Measurements from ENCODE around the gene DAAM1. TPM values are rescaled to one million over a fixed set of nuclear protein-coding genes. Genes with fewer than 3 reads are reported as not detected.

Gene DAAM1
- total RNA-seq, 1 experiment from 2014 or later: 13.3 TPM

- Histone ChIP-seq H3K9me3 (ENCODE audit: control insufficient read depth, insufficient read depth, low read depth, low read length) (no peaks in the 10 kb centered on the region), H3K27me3 (ENCODE audit: control insufficient read depth, insufficient read depth, low read length) (no peaks in the 10 kb centered on the region), H3K36me3 (ENCODE audit: control insufficient read depth, insufficient read depth, low read length) (no peaks in the 10 kb centered on the region), H3K4me1 (ENCODE audit: control insufficient read depth, insufficient read depth, low read length) (no peaks in the 10 kb centered on the region), H3K4me3 (ENCODE audit: low read depth in 2 of 2, low read length in 2 of 2) (no peak overlapping the region), H3K27ac (ENCODE audit: low read length) (no peak overlapping the region)
- in situ Hi-C loops (cut with HindIII; ENCODE audit: low pct_unique_long_range_greater_than_20kb, low sequenced_read_pairs): no loop called here
- TF ChIP-seq POLR2AphosphoS5 (IDR thresholded peaks at IDR 0.05; ENCODE audit: low read depth, low read length) (no peak), TCF7L2 (IDR thresholded peaks at IDR 0.05; ENCODE audit: low read depth, low read length) (no peak), REST (IDR thresholded peaks at IDR 0.05; ENCODE audit: insufficient read depth in 1 of 2, low read depth in 2 of 2, low read length in 1 of 2) (no peak), SIN3A (IDR thresholded peaks at IDR 0.05; ENCODE audit: borderline replicate concordance, insufficient read depth, low read depth, low read length) (no peak)
- TF ChIP-seq, protein P1, sequence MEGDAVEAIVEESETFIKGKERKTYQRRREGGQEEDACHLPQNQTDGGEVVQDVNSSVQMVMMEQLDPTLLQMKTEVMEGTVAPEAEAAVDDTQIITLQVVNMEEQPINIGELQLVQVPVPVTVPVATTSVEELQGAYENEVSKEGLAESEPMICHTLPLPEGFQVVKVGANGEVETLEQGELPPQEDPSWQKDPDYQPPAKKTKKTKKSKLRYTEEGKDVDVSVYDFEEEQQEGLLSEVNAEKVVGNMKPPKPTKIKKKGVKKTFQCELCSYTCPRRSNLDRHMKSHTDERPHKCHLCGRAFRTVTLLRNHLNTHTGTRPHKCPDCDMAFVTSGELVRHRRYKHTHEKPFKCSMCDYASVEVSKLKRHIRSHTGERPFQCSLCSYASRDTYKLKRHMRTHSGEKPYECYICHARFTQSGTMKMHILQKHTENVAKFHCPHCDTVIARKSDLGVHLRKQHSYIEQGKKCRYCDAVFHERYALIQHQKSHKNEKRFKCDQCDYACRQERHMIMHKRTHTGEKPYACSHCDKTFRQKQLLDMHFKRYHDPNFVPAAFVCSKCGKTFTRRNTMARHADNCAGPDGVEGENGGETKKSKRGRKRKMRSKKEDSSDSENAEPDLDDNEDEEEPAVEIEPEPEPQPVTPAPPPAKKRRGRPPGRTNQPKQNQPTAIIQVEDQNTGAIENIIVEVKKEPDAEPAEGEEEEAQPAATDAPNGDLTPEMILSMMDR (IDR thresholded peaks at IDR 0.05): no peak
- intact Hi-C loops (cut with micrococcal nuclease; ENCODE audit: unreplicated experiment): no loop called here
- POLR2A ChIA-PET: no interaction called here
- no peak for ATAC-seq
- CTCF ChIA-PET: no interaction called here
- no TSS peak for BruUV-seq (replicated peaks)
- DNase-seq (ENCODE audit: low read depth, low spot score): no peak
These were observed 120.2 kb downstream of the DAAM1 start for GRCh38 chr14:59308673-59309072.

GRCh38 chr14:59309291-59309900 lies 120.9 kb downstream of the DAAM1 start:
- Histone ChIP-seq H3K9me3 (ENCODE audit: control insufficient read depth, insufficient read depth, low read depth, low read length) (no peaks in the 10 kb centered on the region), H3K27ac (ENCODE audit: low read length) (no peak overlapping the region), H3K36me3 (ENCODE audit: control insufficient read depth, insufficient read depth, low read length) (no peaks in the 10 kb centered on the region), H3K27me3 (ENCODE audit: control insufficient read depth, insufficient read depth, low read length) (no peaks in the 10 kb centered on the region), H3K4me1 (ENCODE audit: control insufficient read depth, insufficient read depth, low read length) (no peaks in the 10 kb centered on the region), H3K4me3 (ENCODE audit: low read depth in 2 of 2, low read length in 2 of 2) (no peak overlapping the region)
- no peak for ATAC-seq
- no peak for TF ChIP-seq TCF7L2 (IDR thresholded peaks at IDR 0.05; ENCODE audit: low read depth, low read length)
- no peak for TF ChIP-seq SIN3A (IDR thresholded peaks at IDR 0.05; ENCODE audit: borderline replicate concordance, insufficient read depth, low read depth, low read length)
- TF ChIP-seq, protein P1 (IDR thresholded peaks at IDR 0.05): no peak
- no peak for TF ChIP-seq REST (IDR thresholded peaks at IDR 0.05; ENCODE audit: insufficient read depth in 1 of 2, low read depth in 2 of 2, low read length in 1 of 2)
- no peak for TF ChIP-seq POLR2AphosphoS5 (IDR thresholded peaks at IDR 0.05; ENCODE audit: low read depth, low read length)
- no TSS peak for BruUV-seq (replicated peaks)
- intact Hi-C loops (cut with micrococcal nuclease; ENCODE audit: unreplicated experiment) (no loop called here), in situ Hi-C loops (cut with HindIII; ENCODE audit: low pct_unique_long_range_greater_than_20kb, low sequenced_read_pairs) (no loop called here)
- ChIA-PET POLR2A (no interaction called here), CTCF (no interaction called here)
- DNase-seq (ENCODE audit: low read depth, low spot score): no peak

Data from Panc1 (cell line).